Kidney epithelial cell (primary cell): Measurements from ENCODE around the gene DNAJC8. TPM values are rescaled to one million over a fixed set of nuclear protein-coding genes. Genes with fewer than 3 reads are reported as not detected.

Experiments used
- DNase-seq: peaks from one replicate; pipeline ENCODE4 v3.0.0-alpha.2; 2010; ENCODE audit warnings: low read depth
- H3K27me3 ChIP-seq: 2 replicates; pipeline ENCODE4 v1.6.0; 2011; ENCODE audit warnings: low read length; ENCODE audit not compliant: control insufficient read depth, insufficient read depth
- H3K36me3 ChIP-seq: 2 replicates; pipeline ENCODE4 v1.5.1; 2011; ENCODE audit warnings: low read length; ENCODE audit not compliant: control insufficient read depth, insufficient read depth
- H3K4me3 ChIP-seq: 2 replicates; pipeline ENCODE4 v1.5.1; 2011; ENCODE audit warnings: low read depth, mild to moderate bottlenecking, control low read depth, low read length
- CTCF ChIP-seq: IDR thresholded peaks from 2 replicates; pipeline ENCODE4 v1.5.1; 2011; ENCODE audit warnings: mild to moderate bottlenecking, moderate library complexity, low read length, control low read depth, inconsistent platforms; ENCODE audit not compliant: insufficient read depth, poor library complexity, severe bottlenecking
- total RNA-seq: library from RNA; depleted of rRNA; stranded (reverse); fragments of >200 nt; gene quantifications from 2 replicates; pipeline ENCODE4 v1.2.3, GENCODE V29; 2015

The DNAJC8 gene
- total RNA-seq, 1 donor from 2014 or later = 93.3 TPM

GRCh38 chr1:28278763-28279162 is 45.9 kb upstream of the DNAJC8 start:
- H3K4me3 ChIP-seq = no peak overlapping the region
- no peak for TF ChIP-seq CTCF
- peaks cover 10% of the 10 kb centered on the region for H3K36me3 ChIP-seq
- no peak for DNase-seq
- H3K27me3 ChIP-seq = no peaks in the 10 kb centered on the region

- H3K4me3 ChIP-seq = no peak overlapping the region
- DNase-seq = no peak
- peaks cover 5% of the 10 kb centered on the region for H3K36me3 ChIP-seq
- no peak for TF ChIP-seq CTCF
- H3K27me3 ChIP-seq = no peaks in the 10 kb centered on the region
These were observed 40.5 kb upstream of the DNAJC8 start for GRCh38 chr1:28273216-28273860.

- no peaks in the 10 kb centered on the region for H3K27me3 ChIP-seq
- H3K4me3 ChIP-seq = no peak overlapping the region
- peaks cover 4% of the 10 kb centered on the region for H3K36me3 ChIP-seq
- DNase-seq = no peak
- TF ChIP-seq CTCF = no peak
These were observed 39.5 kb upstream of the DNAJC8 start for GRCh38 chr1:28272215-28272852.

GRCh38 chr1:28269529-28269928 is 36.7 kb upstream of the DNAJC8 start:
- no peaks in the 10 kb centered on the region for H3K27me3 ChIP-seq
- H3K4me3 ChIP-seq = no peak overlapping the region
- peaks cover 2% of the 10 kb centered on the region for H3K36me3 ChIP-seq
- TF ChIP-seq CTCF = no peak
- no peak for DNase-seq

GRCh38 chr1:28267633-28268032 is 34.8 kb upstream of the DNAJC8 start:
- Histone ChIP-seq H3K4me3 (no peak overlapping the region), H3K27me3 (no peaks in the 10 kb centered on the region), H3K36me3 (peaks cover 2% of the 10 kb centered on the region)
- no peak for TF ChIP-seq CTCF
- no peak for DNase-seq

- Histone ChIP-seq H3K4me3 (no peak overlapping the region), H3K27me3 (no peaks in the 10 kb centered on the region), H3K36me3 (no peaks in the 10 kb centered on the region)
- TF ChIP-seq CTCF = no peak
- DNase-seq = no peak
These were observed 34.1 kb upstream of the DNAJC8 start for GRCh38 chr1:28266920-28267322.
